HEK293 (cell line): ENCODE data around the gene MMP15.

Source experiments
- KLF10 ChIP-seq: fragments of 450-650 bp; IDR thresholded peaks from 2 replicates; pipeline ENCODE4 v1.5.1; 2018; ENCODE audit warnings: missing biosample characterization, mild to moderate bottlenecking, missing genetic modification characterization
- KLF16 ChIP-seq: fragments of 450-650 bp; formaldehyde crosslinking; IDR thresholded peaks from 2 replicates; pipeline ENCODE4 v1.5.1; 2017; ENCODE audit warnings: missing biosample characterization, missing genetic modification characterization
- SALL2 ChIP-seq: fragments of 450-650 bp; formaldehyde crosslinking; IDR thresholded peaks from 2 replicates; pipeline ENCODE4 v1.5.0; 2017; ENCODE audit warnings: missing biosample characterization, mild to moderate bottlenecking, missing genetic modification characterization, borderline replicate concordance
- ZNF169 ChIP-seq: fragments of 450-650 bp; formaldehyde crosslinking; IDR thresholded peaks from 2 replicates; pipeline ENCODE4 v1.5.1; 2016; ENCODE audit warnings: missing biosample characterization, missing genetic modification characterization
- ZNF274 ChIP-seq, 2 experiments: fragments of 200-500 bp in 1 of 2; fragments of 450-650 bp in 1 of 2; sonication (Bioruptor generic) in 1 of 2; formaldehyde crosslinking in 1 of 2; IDR thresholded peaks; 2 replicates each; pipeline versions ENCODE4 v1.5.1 to v1.6.1; 2014 to 2016; ENCODE audit warnings: borderline replicate concordance in 1 of 2, inconsistent platforms in 1 of 2, low read length in 1 of 2, missing biosample characterization in 1 of 2, missing genetic modification characterization in 1 of 2
- ZNF664 ChIP-seq: fragments of 450-650 bp; formaldehyde crosslinking; IDR thresholded peaks from 2 replicates; pipeline ENCODE4 v1.5.1; 2016; ENCODE audit warnings: missing biosample characterization, missing genetic modification characterization
- TF ChIP-seq, protein P1 (sequence below): fragments of 450-650 bp; formaldehyde crosslinking; IDR thresholded peaks from 2 replicates; pipeline ENCODE4 v1.5.1; 2016; ENCODE audit warnings: missing biosample characterization, missing genetic modification characterization
- TF ChIP-seq, protein P2 (sequence below): fragments of 450-650 bp; formaldehyde crosslinking; IDR thresholded peaks from 2 replicates; pipeline ENCODE4 v1.5.1; 2016; ENCODE audit warnings: missing biosample characterization, missing genetic modification characterization

DNA sequence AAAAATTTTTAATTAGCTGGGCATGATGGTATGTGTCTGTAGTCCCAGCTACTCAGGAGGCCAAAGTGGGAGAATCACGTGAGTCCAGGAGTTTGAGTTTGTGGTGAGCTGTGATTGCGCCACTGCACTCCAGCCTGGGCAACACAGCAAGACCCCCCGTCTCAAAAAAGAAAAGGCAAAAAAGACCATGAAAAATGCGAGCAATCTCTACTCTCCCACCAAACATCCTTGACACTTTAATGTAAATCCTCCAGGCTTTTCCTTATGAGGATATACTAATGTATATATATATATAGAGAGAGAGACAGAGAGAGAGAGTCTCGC is 28.1 kb downstream of the MMP15 start:
- TF ChIP-seq SALL2 (tag by site-specific recombination) (no peak), KLF16 (no peak), ZNF169 (tag by site-specific recombination) (no peak), ZNF274 (IDR thresholded peaks at IDR 0.05; ENCODE audit: low read length) (no peak), ZNF274 (tag by site-specific recombination; IDR thresholded peaks at IDR 0.05; ENCODE audit: borderline replicate concordance) (no peak), KLF10 (no peak), ZNF664 (tag by site-specific recombination) (no peak)
- TF ChIP-seq, protein P1, sequence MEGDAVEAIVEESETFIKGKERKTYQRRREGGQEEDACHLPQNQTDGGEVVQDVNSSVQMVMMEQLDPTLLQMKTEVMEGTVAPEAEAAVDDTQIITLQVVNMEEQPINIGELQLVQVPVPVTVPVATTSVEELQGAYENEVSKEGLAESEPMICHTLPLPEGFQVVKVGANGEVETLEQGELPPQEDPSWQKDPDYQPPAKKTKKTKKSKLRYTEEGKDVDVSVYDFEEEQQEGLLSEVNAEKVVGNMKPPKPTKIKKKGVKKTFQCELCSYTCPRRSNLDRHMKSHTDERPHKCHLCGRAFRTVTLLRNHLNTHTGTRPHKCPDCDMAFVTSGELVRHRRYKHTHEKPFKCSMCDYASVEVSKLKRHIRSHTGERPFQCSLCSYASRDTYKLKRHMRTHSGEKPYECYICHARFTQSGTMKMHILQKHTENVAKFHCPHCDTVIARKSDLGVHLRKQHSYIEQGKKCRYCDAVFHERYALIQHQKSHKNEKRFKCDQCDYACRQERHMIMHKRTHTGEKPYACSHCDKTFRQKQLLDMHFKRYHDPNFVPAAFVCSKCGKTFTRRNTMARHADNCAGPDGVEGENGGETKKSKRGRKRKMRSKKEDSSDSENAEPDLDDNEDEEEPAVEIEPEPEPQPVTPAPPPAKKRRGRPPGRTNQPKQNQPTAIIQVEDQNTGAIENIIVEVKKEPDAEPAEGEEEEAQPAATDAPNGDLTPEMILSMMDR: no peak
- TF ChIP-seq, protein P2, sequence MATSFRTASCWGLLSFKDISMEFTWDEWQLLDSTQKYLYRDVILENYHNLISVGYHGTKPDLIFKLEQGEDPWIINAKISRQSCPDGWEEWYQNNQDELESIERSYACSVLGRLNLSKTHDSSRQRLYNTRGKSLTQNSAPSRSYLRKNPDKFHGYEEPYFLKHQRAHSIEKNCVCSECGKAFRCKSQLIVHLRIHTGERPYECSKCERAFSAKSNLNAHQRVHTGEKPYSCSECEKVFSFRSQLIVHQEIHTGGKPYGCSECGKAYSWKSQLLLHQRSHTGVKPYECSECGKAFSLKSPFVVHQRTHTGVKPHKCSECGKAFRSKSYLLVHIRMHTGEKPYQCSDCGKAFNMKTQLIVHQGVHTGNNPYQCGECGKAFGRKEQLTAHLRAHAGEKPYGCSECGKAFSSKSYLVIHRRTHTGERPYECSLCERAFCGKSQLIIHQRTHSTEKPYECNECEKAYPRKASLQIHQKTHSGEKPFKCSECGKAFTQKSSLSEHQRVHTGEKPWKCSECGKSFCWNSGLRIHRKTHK (tag by site-specific recombination): no peak
